Measurements from ENCODE around the gene ZNF175. TPM values are rescaled to one million over a fixed set of nuclear protein-coding genes. Genes with fewer than 3 reads are reported as not detected.

Gene ZNF175
- total and polyA plus RNA-seq, 11 donors: 2.5 to 13.7 (median 6.4) TPM

DNA sequence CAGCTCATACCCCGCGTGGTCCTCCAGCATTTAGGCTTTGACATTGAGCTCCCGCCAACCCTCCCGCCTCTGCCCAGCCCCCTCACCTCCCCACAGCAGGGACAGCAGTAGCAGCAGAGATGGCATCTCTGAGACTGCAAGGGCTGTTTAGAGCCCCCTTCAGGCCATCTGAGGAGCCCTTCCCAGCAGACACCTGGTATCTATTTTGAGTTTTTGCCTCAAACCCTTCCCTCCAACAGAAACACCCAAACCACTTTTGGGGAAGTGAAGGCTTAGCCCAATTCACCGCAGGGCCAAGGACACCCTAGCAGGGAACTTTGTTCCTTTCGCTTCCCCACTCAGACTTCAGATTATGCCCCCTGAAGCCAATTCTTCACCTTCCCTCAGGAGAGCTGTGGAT is 6.3 kb upstream of the ZNF175 start:
- intact Hi-C loops (cut with DNase I): loop anchor here in 1 of 10 donors (5.0 kb wide), 1 partner anchor 38 kb away; no protein-coding TSS in a partner anchor
- Histone ChIP-seq H3K27ac (no peak overlapping the region), H3K4me3 (no peak overlapping the region), H3K27me3 (peaks cover 0 to 59% (median 7%) of the 10 kb centered on the region in 9 donors), H3K4me1 (peaks cover 0 to 8% (median 0%) of the 10 kb centered on the region in 12 donors), H3K9me3 (no peaks in the 10 kb centered on the region), H3K36me3 (no peaks in the 10 kb centered on the region)
- no peak for ATAC-seq
- no peak for TF ChIP-seq POLR2A (IDR thresholded peaks at IDR 0.05)
- TF ChIP-seq, protein P1, sequence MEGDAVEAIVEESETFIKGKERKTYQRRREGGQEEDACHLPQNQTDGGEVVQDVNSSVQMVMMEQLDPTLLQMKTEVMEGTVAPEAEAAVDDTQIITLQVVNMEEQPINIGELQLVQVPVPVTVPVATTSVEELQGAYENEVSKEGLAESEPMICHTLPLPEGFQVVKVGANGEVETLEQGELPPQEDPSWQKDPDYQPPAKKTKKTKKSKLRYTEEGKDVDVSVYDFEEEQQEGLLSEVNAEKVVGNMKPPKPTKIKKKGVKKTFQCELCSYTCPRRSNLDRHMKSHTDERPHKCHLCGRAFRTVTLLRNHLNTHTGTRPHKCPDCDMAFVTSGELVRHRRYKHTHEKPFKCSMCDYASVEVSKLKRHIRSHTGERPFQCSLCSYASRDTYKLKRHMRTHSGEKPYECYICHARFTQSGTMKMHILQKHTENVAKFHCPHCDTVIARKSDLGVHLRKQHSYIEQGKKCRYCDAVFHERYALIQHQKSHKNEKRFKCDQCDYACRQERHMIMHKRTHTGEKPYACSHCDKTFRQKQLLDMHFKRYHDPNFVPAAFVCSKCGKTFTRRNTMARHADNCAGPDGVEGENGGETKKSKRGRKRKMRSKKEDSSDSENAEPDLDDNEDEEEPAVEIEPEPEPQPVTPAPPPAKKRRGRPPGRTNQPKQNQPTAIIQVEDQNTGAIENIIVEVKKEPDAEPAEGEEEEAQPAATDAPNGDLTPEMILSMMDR (IDR thresholded peaks at IDR 0.05): no peak
- WGBS, 4 donors: 34 to 44% (median 39%) methylated on average over 6 of the region's 6 CpGs
- no peak for DNase-seq

DNA sequence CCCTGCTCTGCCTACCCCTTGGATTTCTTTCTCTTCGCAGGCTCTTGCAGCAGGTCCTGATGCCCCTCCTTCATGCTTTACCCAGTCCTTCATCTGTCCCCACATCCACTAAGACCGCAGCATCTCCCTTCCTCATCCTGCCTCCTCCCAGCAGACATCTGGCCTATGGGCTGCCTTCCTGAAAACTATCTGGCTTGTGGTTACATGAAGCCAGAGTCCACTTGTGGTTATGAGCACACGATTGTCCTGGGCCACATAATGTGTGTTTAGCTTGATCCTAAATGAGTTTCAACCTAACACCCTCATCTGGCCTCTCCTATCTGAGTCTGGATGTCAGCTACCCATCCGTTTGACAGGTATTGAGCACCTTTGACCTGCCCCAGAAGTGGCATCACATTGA is 5.5 kb upstream of the ZNF175 start:
- Histone ChIP-seq H3K4me1 (peaks cover 0 to 8% (median 0%) of the 10 kb centered on the region in 12 donors), H3K36me3 (no peaks in the 10 kb centered on the region), H3K9me3 (no peaks in the 10 kb centered on the region), H3K27ac (no peak overlapping the region), H3K27me3 (peaks cover 0 to 51% (median 7%) of the 10 kb centered on the region in 9 donors), H3K4me3 (no peak overlapping the region)
- DNase-seq (no peak), ATAC-seq (no peak)
- TF ChIP-seq POLR2A (IDR thresholded peaks at IDR 0.05): no peak
- TF ChIP-seq, protein P1 (IDR thresholded peaks at IDR 0.05): no peak
- WGBS, 4 donors: 56 to 68% (median 60%) methylated on average over 4 of the region's 4 CpGs
- intact Hi-C loops (cut with DNase I): loop anchor here in 1 of 10 donors (5.0 kb wide), 1 partner anchor 37 kb away; no protein-coding TSS in a partner anchor

DNA sequence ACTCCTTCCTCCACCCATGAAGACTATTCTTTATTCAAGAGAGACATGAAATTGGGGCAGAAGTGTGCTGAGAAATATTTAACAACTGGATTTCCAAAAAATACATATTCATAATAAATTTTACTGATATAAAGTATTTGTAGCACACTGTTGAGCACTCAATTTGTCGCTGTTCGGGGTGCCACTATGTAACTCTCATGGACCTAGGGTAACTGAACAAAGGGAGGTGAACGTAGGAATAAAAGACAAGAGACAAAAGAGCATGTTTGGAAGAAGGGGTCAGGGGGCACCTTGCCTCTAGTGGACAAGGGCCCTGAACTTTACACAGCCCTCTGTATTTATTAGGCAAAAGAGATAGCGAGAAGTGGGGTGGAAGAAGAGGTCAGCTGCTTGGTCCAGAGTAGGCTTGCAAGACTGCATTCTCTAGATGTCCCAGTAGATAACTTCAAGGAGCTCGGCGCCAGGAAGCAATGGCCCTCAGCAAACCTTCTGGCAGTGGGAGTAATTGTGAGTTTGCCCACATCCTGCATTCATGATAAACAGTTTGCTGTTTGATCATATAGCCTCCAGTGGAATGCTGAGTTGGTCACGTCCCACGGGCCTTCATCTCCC is 4.5 kb upstream of the ZNF175 start:
- H3K27me3 ChIP-seq: peaks cover 0 to 46% (median 7%) of the 10 kb centered on the region in 9 donors
- ATAC-seq (no peak), DNase-seq (no peak)
- intact Hi-C loops (cut with DNase I): loop anchor here in 1 of 10 donors (5.0 kb wide), 1 partner anchor 36 kb away; no protein-coding TSS in a partner anchor
- H3K36me3 ChIP-seq: no peaks in the 10 kb centered on the region
- no peak for TF ChIP-seq POLR2A (IDR thresholded peaks at IDR 0.05)
- TF ChIP-seq, protein P1 (IDR thresholded peaks at IDR 0.05): no peak
- WGBS, 4 donors: 58 to 68% (median 63%) methylated on average over 8 of the region's 8 CpGs
- H3K4me1 ChIP-seq: peaks cover 0 to 8% (median under 1%) of the 10 kb centered on the region in 12 donors
- no peaks in the 10 kb centered on the region for H3K9me3 ChIP-seq
- H3K4me3 ChIP-seq: no peak overlapping the region
- no peak overlapping the region for H3K27ac ChIP-seq

DNA sequence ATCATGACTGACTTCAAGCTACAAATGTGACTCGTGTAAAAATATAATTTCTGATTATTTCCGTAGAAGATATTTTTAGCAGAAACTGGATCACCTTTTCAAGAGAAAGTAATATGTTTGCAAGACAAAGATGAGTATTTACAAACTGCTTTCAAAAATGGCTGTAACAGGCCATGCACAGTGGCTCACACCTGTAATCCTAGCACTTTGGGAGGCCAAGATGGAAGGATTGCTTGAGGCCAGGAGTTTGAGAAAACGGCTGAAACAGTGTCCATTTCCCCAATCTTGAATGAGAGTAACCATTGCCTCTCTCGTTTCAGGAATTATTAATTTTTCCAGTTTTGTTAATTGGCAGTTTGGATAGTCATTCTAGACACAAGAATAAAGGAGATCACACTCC is 3.5 kb upstream of the ZNF175 start:
- DNase-seq: no peak
- WGBS, 4 donors: 71 to 81% (median 77%) methylated on average over 4 of the region's 4 CpGs
- Histone ChIP-seq H3K9me3 (no peaks in the 10 kb centered on the region), H3K27ac (no peak overlapping the region), H3K4me1 (peaks cover 0 to 18% (median 10%) of the 10 kb centered on the region in 12 donors), H3K27me3 (peaks cover 0 to 43% (median 7%) of the 10 kb centered on the region in 9 donors), H3K36me3 (peaks cover 0 to under 1% (median 0%) of the 10 kb centered on the region in 9 donors), H3K4me3 (no peak overlapping the region)
- no peak for ATAC-seq
- TF ChIP-seq POLR2A (IDR thresholded peaks at IDR 0.05): no peak
- TF ChIP-seq, protein P1 (IDR thresholded peaks at IDR 0.05): no peak
- intact Hi-C loops (cut with DNase I): loop anchor here in 1 of 10 donors (5.0 kb wide), 1 partner anchor 35 kb away; no protein-coding TSS in a partner anchor

Measured in heart left ventricle (tissue), 16 donors.